ENCODE data around the gene KCNJ1. TPM values are rescaled to one million over a fixed set of nuclear protein-coding genes. Genes with fewer than 3 reads are reported as not detected.

The KCNJ1 gene
- polyA plus RNA-seq, 12 donors = 0.12 to 0.96 (median 0.32) TPM; not detected in 2

Other genes with a start within 250 kb of the KCNJ1 start
- 10 to 100 TPM in 11 of 12 donors, not detected in 1; 12.9 to 38.4 (median 16.9) TPM for gene FLI1, start 173.2 kb downstream of the KCNJ1 start, polyA plus RNA-seq (ENCODE audit: insufficient read length in 12 of 12)
- 1 to 10 TPM in 4 of 12 donors, under 1 TPM in 6, not detected in 2; 0.39 to 4.3 (median 0.82) TPM for gene KCNJ5, start 24.1 kb upstream of the KCNJ1 start, polyA plus RNA-seq (ENCODE audit: insufficient read length in 12 of 12)
- gene TP53AIP1, start 75.6 kb upstream of the KCNJ1 start, polyA plus RNA-seq (ENCODE audit: insufficient read length in 12 of 12) = 1 to 10 TPM in 3 of 12 donors, under 1 TPM in 5, not detected in 4; 0.09 to 7.4 (median 0.32) TPM